Stomach (tissue), 9 donors: Measurements from ENCODE around the gene EPHB1. TPM values are rescaled to one million over a fixed set of nuclear protein-coding genes. Genes with fewer than 3 reads are reported as not detected.

Source experiments
- DNase-seq, 2 donors: peaks; one replicate each; pipeline versions ENCODE4 v3.0.0 to v3.0.0-alpha.2; 2013 to 2019
- H3K27ac ChIP-seq, 5 donors: fragments of 200-600 bp in 4 of 5; sonication (generic) in 4 of 5; one replicate each; pipeline ENCODE4 v1.5.1; 2013 to 2019; ENCODE audit warnings: mild to moderate bottlenecking in 1 of 5, moderate library complexity in 1 of 5
- H3K27me3 ChIP-seq, 3 donors: fragments of 200-600 bp; sonication (generic); one replicate each; pipeline ENCODE4 v1.5.1; 2017 to 2019; ENCODE audit warnings: mixed run types in 1 of 3
- H3K36me3 ChIP-seq, 4 donors: fragments of 200-600 bp; sonication (generic); 1 replicate in 3 of 4; 2 replicates in 1 of 4; pipeline ENCODE4 v1.5.1; 2016 to 2019
- H3K4me1 ChIP-seq, 4 donors: fragments of 200-600 bp; sonication (generic); one replicate each; pipeline ENCODE4 v1.5.1; 2016 to 2019
- H3K4me3 ChIP-seq, 4 donors: fragments of 200-600 bp; sonication (generic) in 3 of 4; one replicate each; pipeline ENCODE4 v1.5.1; 2016 to 2019; ENCODE audit warnings: mild to moderate bottlenecking in 1 of 4
- H3K9me3 ChIP-seq, 4 donors: fragments of 200-600 bp; sonication (generic); one replicate each; pipeline ENCODE4 v1.5.1; 2016 to 2019
- CTCF ChIP-seq, 7 experiments: fragments of 450-650 bp in 4 of 7; fragments of 200-600 bp in 3 of 7; sonication (generic) in 3 of 7; IDR thresholded peaks; one replicate each; pipeline ENCODE4 v1.5.1; 2016 to 2019; ENCODE audit warnings: antibody characterized with exemption in 7 of 7, control low read depth in 2 of 7, mild to moderate bottlenecking in 1 of 7
- EP300 ChIP-seq: sonication (generic); formaldehyde crosslinking; IDR thresholded peaks from one replicate; pipeline ENCODE4 v1.6.1; 2017; ENCODE audit warnings: antibody characterized with exemption
- POLR2A ChIP-seq, 4 donors: fragments of 450-650 bp; IDR thresholded peaks; one replicate each; pipeline ENCODE4 v1.6.1; 2016; ENCODE audit warnings: antibody characterized with exemption in 4 of 4, control low read depth in 2 of 4, mild to moderate bottlenecking in 1 of 4, moderate library complexity in 1 of 4
- POLR2AphosphoS5 ChIP-seq, 3 donors: sonication (generic); formaldehyde crosslinking; IDR thresholded peaks; one replicate each; pipeline ENCODE4 v1.6.1; 2016; ENCODE audit warnings: antibody characterized with exemption in 3 of 3
- WGBS, 5 donors: extraction: QIAGEN DNeasy Blood & Tissue Kit in 3 of 5; methylation state at CpG; one replicate each; pipeline versions ENCODE4 v1.1.5 to v1.1.7; 2013 to 2018; 5-methylcytosine and 5-hydroxymethylcytosine counted together
- intact Hi-C: fragments of 100-400 bp; cut with DNase I; formaldehyde crosslinking; loops from one replicate; pipeline ENCODE4 v1.15.1; 2023; ENCODE audit warnings: low total_unique reads
- polyA plus RNA-seq, 3 donors: library from polyadenylated mRNA; stranded (reverse); fragments of 200-250 nt; gene quantifications; one replicate each; pipeline ENCODE4 v1.2.3, GENCODE V29; 2013
- total RNA-seq, 5 donors: library from RNA; depleted of rRNA; stranded (reverse); fragments of >200 nt; gene quantifications; one replicate each; pipeline versions ENCODE4 v1.1.0 to v1.2.3, GENCODE V29; 2014 to 2016
- donor health status: healthy with polysubstance abuse.
- donor health status: Bipolar disorder and iron deficiency.
- donor health status: healthy.

EPHB1 gene
- total and polyA plus RNA-seq, 8 donors, result 0.13 to 2.3 (median 1.0) TPM; not detected in 4

- intact Hi-C loops, result loop anchor here (5.0 kb wide), 1 partner anchor 1094 kb away; no protein-coding TSS in a partner anchor
- H3K27ac ChIP-seq, result peak overlapping the region in 1 of 5 donors; percentile 57
Observed at GRCh38 chr3:134798681-134799311, 3.7 kb downstream of the EPHB1 start.

GRCh38 chr3:134799393-134799792 lies 4.3 kb downstream of the EPHB1 start:
- peaks cover 17 to 38% (median 29%) of the 10 kb centered on the region in 4 donors for H3K4me1 ChIP-seq
- H3K4me3 ChIP-seq, result no peak overlapping the region
- peaks cover 3 to 44% (median 25%) of the 10 kb centered on the region in 3 donors for H3K27me3 ChIP-seq
- H3K36me3 ChIP-seq, result no peaks in the 10 kb centered on the region
- DNase-seq, result peak in 1 of 2 donors; percentile 28
- no peaks in the 10 kb centered on the region for H3K9me3 ChIP-seq
- WGBS, 5 donors, result 37 to 48% (median 45%) methylated on average over 6 of the region's 6 CpGs
- no peak overlapping the region for H3K27ac ChIP-seq
- TF ChIP-seq POLR2A (IDR thresholded peaks at IDR 0.05) (no peak), CTCF (IDR thresholded peaks at IDR 0.05) (no peak), POLR2AphosphoS5 (IDR thresholded peaks at IDR 0.05) (no peak), EP300 (no peak)
- intact Hi-C loops, result loop anchor here (5.0 kb wide), 1 partner anchor 1093 kb away; no protein-coding TSS in a partner anchor

More at GRCh38 chr3:134798681-134799311, 3.7 kb downstream of the EPHB1 start:
- no peaks in the 10 kb centered on the region for H3K9me3 ChIP-seq
- H3K4me1 ChIP-seq, result peaks cover 17 to 38% (median 29%) of the 10 kb centered on the region in 4 donors
- H3K27me3 ChIP-seq, result peaks cover 3 to 44% (median 25%) of the 10 kb centered on the region in 3 donors
- no peaks in the 10 kb centered on the region for H3K36me3 ChIP-seq
- DNase-seq, result no peak
- 67 to 76% (median 73%) methylated on average over 8 to 9 of the region's 9 CpGs for WGBS, 5 donors
- TF ChIP-seq CTCF (IDR thresholded peaks at IDR 0.05), result no peak
- no peak for TF ChIP-seq POLR2A (IDR thresholded peaks at IDR 0.05)
- no peak for TF ChIP-seq EP300
- TF ChIP-seq POLR2AphosphoS5 (IDR thresholded peaks at IDR 0.05), result no peak
- H3K4me3 ChIP-seq, result no peak overlapping the region

DNA sequence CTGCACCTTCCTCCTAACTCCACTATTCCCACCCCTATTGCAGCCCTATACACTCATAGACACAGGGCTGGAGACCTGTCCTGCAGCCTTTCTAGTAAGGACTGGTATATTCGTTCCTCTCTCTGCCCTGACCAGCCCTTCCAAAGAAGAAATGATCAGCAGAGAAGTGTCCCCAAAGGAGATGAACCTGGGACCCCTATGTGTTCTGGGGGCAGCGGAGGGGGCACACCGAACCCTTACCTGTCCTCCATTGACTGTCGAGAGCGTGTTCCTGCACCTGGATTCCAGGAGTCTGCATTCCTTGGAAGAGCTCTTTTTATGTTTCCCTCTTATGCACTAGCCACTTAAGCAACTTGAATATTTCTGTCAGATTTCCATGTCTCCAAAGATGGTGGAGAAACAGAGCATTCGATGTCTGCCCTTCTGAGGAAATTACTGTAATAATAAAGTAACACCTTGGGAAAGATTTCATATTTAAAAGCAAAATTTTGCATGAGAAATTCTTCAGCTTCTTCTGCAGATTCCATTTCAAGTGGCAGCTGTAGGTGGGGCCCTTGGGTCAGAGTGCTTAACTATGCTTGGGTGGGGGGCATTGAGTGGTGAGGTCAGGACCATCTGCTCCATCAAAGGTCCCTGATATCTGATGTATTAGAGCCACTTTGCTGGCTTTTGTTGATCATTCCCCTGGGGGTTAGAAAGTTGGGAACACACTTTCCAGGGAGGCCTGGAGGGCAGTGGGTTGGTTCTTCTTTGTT lies 6.3 kb downstream of the EPHB1 start:
- Histone ChIP-seq H3K27me3 (peaks cover 0 to 33% (median 12%) of the 10 kb centered on the region in 3 donors), H3K27ac (no peak overlapping the region), H3K36me3 (no peaks in the 10 kb centered on the region), H3K4me3 (no peak overlapping the region), H3K4me1 (peaks cover 7 to 23% (median 15%) of the 10 kb centered on the region in 4 donors), H3K9me3 (no peaks in the 10 kb centered on the region)
- intact Hi-C loops, result no loop called here
- WGBS, 5 donors, result 86 to 92% (median 91%) methylated on average over 5 to 6 of the region's 6 CpGs
- DNase-seq, result no peak
- TF ChIP-seq EP300 (no peak), POLR2A (IDR thresholded peaks at IDR 0.05) (no peak), CTCF (IDR thresholded peaks at IDR 0.05) (no peak), POLR2AphosphoS5 (IDR thresholded peaks at IDR 0.05) (no peak)

DNA sequence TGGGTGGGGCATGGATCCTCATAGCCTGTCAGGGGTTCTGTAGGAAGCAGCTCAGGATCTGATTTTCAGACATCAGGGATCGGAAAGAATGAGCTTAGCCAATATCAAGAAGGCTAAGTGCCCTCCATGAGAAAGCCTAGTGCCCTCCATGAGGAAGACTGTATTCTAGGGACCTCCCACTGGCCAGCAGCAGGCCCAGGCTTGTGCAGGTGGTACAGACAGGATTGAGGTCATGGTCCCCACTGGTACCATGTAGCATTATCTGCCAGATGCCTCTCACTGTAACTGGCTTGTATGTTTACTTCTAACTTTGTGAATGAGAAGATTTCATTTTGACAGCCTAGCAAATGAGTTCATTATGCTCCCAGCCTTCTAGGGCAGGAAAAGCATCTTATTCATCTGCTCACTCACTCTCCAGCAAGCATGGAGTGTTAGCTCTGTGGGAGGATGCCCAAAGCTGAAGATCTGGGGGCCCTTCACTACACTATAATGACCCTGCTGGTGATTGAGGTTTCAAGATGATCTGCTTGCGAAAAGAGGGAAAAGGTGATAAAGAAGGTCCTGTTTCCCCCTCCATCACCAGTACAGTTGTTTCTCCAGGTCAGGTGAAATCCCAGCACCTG lies 7.5 kb downstream of the EPHB1 start:
- TF ChIP-seq POLR2A (IDR thresholded peaks at IDR 0.05) (no peak), POLR2AphosphoS5 (IDR thresholded peaks at IDR 0.05) (no peak), CTCF (IDR thresholded peaks at IDR 0.05) (no peak), EP300 (no peak)
- Histone ChIP-seq H3K4me3 (no peak overlapping the region), H3K27ac (no peak overlapping the region), H3K27me3 (peaks cover 0 to 22% (median under 1%) of the 10 kb centered on the region in 3 donors), H3K4me1 (peaks cover 0 to 12% (median 4%) of the 10 kb centered on the region in 4 donors), H3K9me3 (no peaks in the 10 kb centered on the region), H3K36me3 (no peaks in the 10 kb centered on the region)
- whole genome bisulfite sequencing, 5 donors, result 46 to 81% (median 51%) methylated on average over 2 of the region's 2 CpGs
- intact Hi-C loops, result no loop called here
- no peak for DNase-seq
